SK-N-SH (cell line): ENCODE measurements around the gene SCOC. TPM values are rescaled to one million over a fixed set of nuclear protein-coding genes. Genes with fewer than 3 reads are reported as not detected.

ENCODE experiments used
- CTCF ChIA-PET: fragments of 300-600, 350-600 bp; formaldehyde crosslinking; extraction: SDS; loops from one replicate; lab custom pipeline; 2021; lab: Yijun Ruan, JAX
- POLR2A ChIA-PET: fragments of 350-600 bp; sonication (Branson Sonifier 250); formaldehyde crosslinking; extraction: SDS; loops from one replicate; lab custom pipeline; 2020; ENCODE audit warnings: antibody characterized with exemption, inconsistent platforms; lab: Yijun Ruan, JAX
- DNase-seq: peaks from one replicate; pipeline ENCODE4 v3.0.0; 2012
- H2AFZ ChIP-seq: fragments of 200-600 bp; sonication (generic); 2 replicates; pipeline ENCODE4 v1.8.1; 2016; ENCODE audit warnings: antibody characterized with exemption, mild to moderate bottlenecking, low read depth
- H3F3A ChIP-seq: fragments of 200-600 bp; sonication (generic); replicated peaks from 2 replicates; pipeline ENCODE3; 2016; ENCODE audit warnings: antibody characterized with exemption, mild to moderate bottlenecking; ENCODE audit not compliant: insufficient read depth
- H3K27ac ChIP-seq, 2 experiments: fragments of 200-500 bp in 1 of 2; fragments of 200-600 bp in 1 of 2; sonication (Bioruptor generic) in 1 of 2; sonication (generic), shearing (Covaris generic) in 1 of 2; 2 replicates each; pipeline versions ENCODE4 v1.5.1 to v1.6.1; 2014 to 2016; ENCODE audit warnings: low read depth in 2 of 2, inconsistent platforms in 1 of 2, low read length in 1 of 2, mild to moderate bottlenecking in 1 of 2, mixed read lengths in 1 of 2
- H3K27me3 ChIP-seq: fragments of 200-600 bp; sonication (generic), shearing (Covaris generic); 2 replicates; pipeline ENCODE4 v1.6.1; 2016; ENCODE audit warnings: mixed run types; ENCODE audit not compliant: insufficient read depth
- H3K36me3 ChIP-seq, 2 experiments: fragments of 200-500 bp in 1 of 2; fragments of 200-600 bp in 1 of 2; sonication (Bioruptor generic) in 1 of 2; sonication (generic) in 1 of 2; replicated peaks in 1 of 2; 2 replicates each; pipeline versions ENCODE3 to v1.5.1; 2014 to 2016; ENCODE audit warnings: low read length in 1 of 2, mild to moderate bottlenecking in 1 of 2; ENCODE audit not compliant: insufficient read depth in 2 of 2, control insufficient read depth in 1 of 2
- H3K4me1 ChIP-seq, 2 experiments: fragments of 200-500 bp in 1 of 2; fragments of 200-600 bp in 1 of 2; sonication (Bioruptor generic) in 1 of 2; sonication (generic), shearing (Covaris generic) in 1 of 2; 2 replicates each; pipeline versions ENCODE4 v1.5.1 to v1.6.1; 2014 to 2016; ENCODE audit warnings: low read depth in 1 of 2, low read length in 1 of 2, mixed run types in 1 of 2; ENCODE audit not compliant: insufficient read depth in 2 of 2, control insufficient read depth in 1 of 2
- H3K4me2 ChIP-seq: fragments of 200-600 bp; sonication (generic), shearing (Covaris generic); 2 replicates; pipeline ENCODE4 v1.6.1; 2017; ENCODE audit warnings: mixed run types
- H3K4me3 ChIP-seq, 2 experiments: fragments of 200-500 bp in 1 of 2; fragments of 200-600 bp in 1 of 2; sonication (Bioruptor generic) in 1 of 2; sonication (generic), shearing (Covaris generic) in 1 of 2; 2 replicates each; pipeline versions ENCODE4 v1.5.1 to v1.8.1; 2014 to 2016; ENCODE audit warnings: low read depth in 2 of 2, inconsistent platforms in 1 of 2, low read length in 1 of 2, mild to moderate bottlenecking in 1 of 2, mixed read lengths in 1 of 2, moderate library complexity in 1 of 2
- H3K79me2 ChIP-seq: fragments of 200-600 bp; sonication (generic); 2 replicates; pipeline ENCODE4 v1.8.1; 2017; ENCODE audit warnings: mild to moderate bottlenecking; ENCODE audit not compliant: insufficient read depth
- H3K9ac ChIP-seq: fragments of 200-600 bp; sonication (generic); 2 replicates; pipeline ENCODE4 v1.6.1; 2017; ENCODE audit warnings: mixed run types
- H3K9me2 ChIP-seq: fragments of 200-600 bp; sonication (generic); 2 replicates; pipeline ENCODE4 v1.6.1; 2017; ENCODE audit warnings: mixed run types
- H3K9me3 ChIP-seq: fragments of 200-600 bp; sonication (generic); 2 replicates; pipeline ENCODE4 v1.6.1; 2017; ENCODE audit warnings: mixed run types, mild to moderate bottlenecking, moderate library complexity
- H4K20me1 ChIP-seq: fragments of 200-600 bp; sonication (generic); 2 replicates; pipeline ENCODE4 v1.6.1; 2017; ENCODE audit warnings: mild to moderate bottlenecking, mixed run types; ENCODE audit not compliant: insufficient read depth
- CHD2 ChIP-seq: fragments of 150-350 bp; IDR thresholded peaks from 2 replicates; pipeline ENCODE4 v1.6.1; 2018; ENCODE audit warnings: low read length; ENCODE audit not compliant: partially characterized antibody
- ELF1 ChIP-seq: IDR thresholded peaks from 2 replicates; pipeline ENCODE4 v1.4.0; 2012
- FOXJ3 ChIP-seq: sonication (generic); formaldehyde crosslinking; IDR thresholded peaks from 2 replicates; pipeline ENCODE4 v1.5.1; 2020; ENCODE audit warnings: mild to moderate bottlenecking, missing genetic modification reagents
- FOXM1 ChIP-seq: IDR thresholded peaks from 2 replicates; pipeline ENCODE4 v1.4.0; 2012; ENCODE audit warnings: low read depth, mild to moderate bottlenecking
- JUND ChIP-seq: IDR thresholded peaks from 2 replicates; pipeline ENCODE4 v1.4.0; 2012
- NRF1 ChIP-seq: IDR thresholded peaks from 2 replicates; pipeline ENCODE4 v1.6.1; 2012; ENCODE audit warnings: low read depth, mild to moderate bottlenecking, low read length
- PBX3 ChIP-seq: IDR thresholded peaks from 2 replicates; pipeline ENCODE4; 2012
- POLR2AphosphoS5 ChIP-seq: IDR thresholded peaks from 2 replicates; pipeline ENCODE4 v1.6.1; 2012; ENCODE audit warnings: low read depth, low read length
- RAD21 ChIP-seq: IDR thresholded peaks from 2 replicates; pipeline ENCODE4 v1.6.1; 2012; ENCODE audit warnings: mild to moderate bottlenecking, low read length
- RCOR1 ChIP-seq: fragments of 150-350 bp; IDR thresholded peaks from 2 replicates; pipeline ENCODE4 v1.6.1; 2017; ENCODE audit warnings: antibody characterized with exemption, low read length
- RXRA ChIP-seq: IDR thresholded peaks from 2 replicates; pipeline ENCODE4 v1.4.0; 2012; ENCODE audit warnings: low read depth, mild to moderate bottlenecking, borderline replicate concordance
- TAF1 ChIP-seq: IDR thresholded peaks from 2 replicates; pipeline ENCODE4 v1.6.1; 2012; ENCODE audit warnings: low read depth, mild to moderate bottlenecking, low read length, moderate library complexity, borderline replicate concordance
- YY1 ChIP-seq: IDR thresholded peaks from 2 replicates; pipeline ENCODE4 v1.4.0; 2012; ENCODE audit warnings: low read depth, mild to moderate bottlenecking
- ZBTB33 ChIP-seq: IDR thresholded peaks from 2 replicates; pipeline ENCODE4 v1.4.0; 2012; ENCODE audit warnings: low read depth, borderline replicate concordance
- WGBS: methylation state at CpG from one replicate; pipeline ENCODE4 v1.1.6; 2017; ENCODE audit warnings: low lambda C conversion rate; 5-methylcytosine and 5-hydroxymethylcytosine counted together
- polyA plus RNA-seq, 3 experiments: library from polyadenylated mRNA; depleted of rRNA; stranded (reverse); fragments of >200 nt; gene quantifications; 2 replicates each; pipeline ENCODE4 v1.2.3, GENCODE V29; 2012
- TF ChIP-seq, protein P1 (sequence below): IDR thresholded peaks from 2 replicates; pipeline ENCODE4 v1.4.0; 2012; ENCODE audit warnings: low read depth

SCOC gene
- polyA plus RNA-seq, 1 of the 3 experiments (the other 2 are of a cell fraction), result 16.0 TPM

DNA sequence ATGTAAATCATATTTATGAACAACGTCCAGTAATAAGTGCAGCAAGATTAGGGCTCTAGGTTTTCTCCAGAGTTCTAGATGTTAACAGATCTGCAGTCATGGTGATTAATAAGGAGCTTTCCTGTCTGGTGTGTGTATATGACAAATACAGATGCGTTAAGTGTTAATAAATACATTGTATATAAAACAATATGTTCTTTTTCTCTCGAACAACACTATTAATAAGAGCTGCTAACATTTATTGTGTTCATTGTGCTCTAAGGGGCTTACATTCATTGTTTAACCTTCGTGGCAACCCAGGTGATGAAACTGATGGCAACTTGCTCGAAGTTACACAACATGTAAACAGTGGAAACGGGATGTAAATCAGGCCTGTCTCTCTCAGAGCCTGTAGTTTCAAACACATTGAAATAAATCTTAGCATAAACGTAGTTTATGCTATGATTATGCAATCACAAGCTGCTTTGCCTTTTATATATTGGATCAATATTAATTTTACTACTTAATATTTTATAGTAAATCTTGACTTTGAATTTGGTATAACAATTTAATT lies 54.5 kb downstream of the SCOC start:
- H3K36me3 ChIP-seq, result no peaks in the 10 kb centered on the region
- TF ChIP-seq NRF1, result no peak
- TF ChIP-seq ZBTB33, result no peak
- no peak for TF ChIP-seq FOXJ3
- no peak for TF ChIP-seq CHD2
- TF ChIP-seq FOXM1, result no peak
- TF ChIP-seq YY1, result no peak
- TF ChIP-seq ELF1, result no peak
- no peak for TF ChIP-seq POLR2AphosphoS5
- TF ChIP-seq, protein P1, sequence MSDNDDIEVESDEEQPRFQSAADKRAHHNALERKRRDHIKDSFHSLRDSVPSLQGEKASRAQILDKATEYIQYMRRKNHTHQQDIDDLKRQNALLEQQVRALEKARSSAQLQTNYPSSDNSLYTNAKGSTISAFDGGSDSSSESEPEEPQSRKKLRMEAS, result no peak
- no peak for TF ChIP-seq RXRA
- no peak for TF ChIP-seq RAD21
- no peak for TF ChIP-seq RCOR1
- TF ChIP-seq PBX3, result no peak
- TF ChIP-seq JUND, result no peak
- TF ChIP-seq TAF1, result no peak
- TF ChIP-seq, all 33 proteins: peak for 0
- Histone ChIP-seq H2AFZ (peak overlapping the region; percentile 95; the same call in 1 of the 2 replicates), H3K27ac (peak overlapping the region in 1 of 2 experiments; percentile 65; a peak in 2 of 4 replicates), H3F3A (peaks cover 4% of the 10 kb centered on the region), H3K4me2 (peak overlapping the region; percentile 94), H3K27me3 (peaks cover 4% of the 10 kb centered on the region; the same call in 1 of the 2 replicates), H3K9me3 (no peaks in the 10 kb centered on the region), H4K20me1 (no peaks in the 10 kb centered on the region), H3K4me3 (peak overlapping the region; percentile 78 to 83), H3K9me2 (no peaks in the 10 kb centered on the region), H3K9ac (peak overlapping the region; percentile 36; the same call in 1 of the 2 replicates), H3K4me1 (no peaks in the 10 kb centered on the region; a peak in 1 of 4 replicates), H3K79me2 (no peaks in the 10 kb centered on the region)
- ChIA-PET CTCF (interaction anchor here (0.6 to 5.7 kb wide), 36 partner anchors 9 to 1250 kb away, joined by 3 to 35 read pairs (median 4); partner anchors contain the start of genes ELMOD2 and SCOC), POLR2A (interaction anchor here (1.5 to 2.3 kb wide), 2 partner anchors 54 to 96 kb away, joined by 4 to 11 read pairs; partner anchors contain the start of genes ELMOD2 and SCOC)
- 70% methylated on average over 7 of the region's 7 CpGs for WGBS
- DNase-seq, result no peak

Other genes starting within 250 kb of the SCOC start
- gene MAML3, start 219.5 kb upstream of the SCOC start, polyA plus RNA-seq (2012; rRNA removed), result 5.3 and 5.6 TPM in 2 replicates
- gene CLGN, start 54.0 kb downstream of the SCOC start, polyA plus RNA-seq (2012; rRNA removed), result 0.72 and 0.80 TPM in 2 replicates
- not detected in 2 replicates for gene MGAT4D, start 124.6 kb downstream of the SCOC start, polyA plus RNA-seq (2012; rRNA removed)
- 5.0 and 7.1 TPM in 2 replicates for gene ELMOD2, start 150.5 kb downstream of the SCOC start, polyA plus RNA-seq (2012; rRNA removed)
- gene UCP1, start 195.3 kb downstream of the SCOC start, polyA plus RNA-seq (2012; rRNA removed), result not detected in 2 replicates